GM18526 (cell line): ENCODE results near the gene RGS12.

Source experiments
- POLR2A ChIP-seq: IDR thresholded peaks from 3 replicates; pipeline ENCODE4 v1.6.1; 2011; ENCODE audit not compliant: insufficient read length; ENCODE audit errors: extremely low read depth

The RGS12 gene

GRCh38 chr4:3261411-3262207, 31.2 kb upstream of the RGS12 start:
- no peak for TF ChIP-seq POLR2A

- no peak for TF ChIP-seq POLR2A
These were observed 30.4 kb upstream of the RGS12 start for GRCh38 chr4:3262208-3263052.

DNA sequence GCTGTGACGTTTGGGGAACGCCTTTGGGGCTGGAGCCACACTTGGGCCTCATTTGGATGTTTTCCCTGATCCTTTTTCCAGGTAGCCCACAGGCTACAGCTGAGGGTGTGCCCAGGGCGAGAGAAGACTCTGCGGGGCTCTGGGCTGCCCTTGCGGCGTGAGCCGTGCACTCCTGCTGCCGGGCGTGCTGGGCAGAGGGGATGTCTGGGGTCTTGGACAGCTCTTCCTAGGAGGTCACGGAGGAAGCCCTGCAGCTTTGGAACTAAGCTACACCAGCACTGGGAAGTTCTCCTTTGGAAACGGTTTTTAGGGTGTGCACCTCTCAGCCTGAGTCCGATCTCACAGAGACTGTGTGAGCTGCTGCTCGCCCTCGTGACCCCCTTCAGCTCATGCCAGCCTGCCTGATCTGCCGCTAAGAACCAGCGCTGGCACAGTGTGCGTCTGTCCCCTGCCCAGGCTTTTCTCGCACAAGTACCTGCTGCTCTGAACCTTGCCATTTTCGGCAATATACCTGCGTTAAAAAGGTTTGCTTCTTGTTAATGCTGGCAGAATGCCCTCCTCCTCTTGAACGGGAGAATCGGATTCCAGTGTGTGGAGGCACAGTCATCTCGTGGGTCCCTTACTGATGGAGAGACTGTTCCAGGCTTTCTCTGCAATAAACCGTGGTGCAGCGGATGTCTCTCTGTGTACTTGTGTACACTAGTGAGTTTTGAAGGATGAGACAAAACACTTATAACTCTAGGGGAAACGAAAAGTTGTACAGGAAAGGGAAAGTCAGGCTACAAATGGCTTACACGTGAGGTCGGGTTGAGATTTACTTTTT, 29.6 kb upstream of the RGS12 start:
- no peak for TF ChIP-seq POLR2A

GRCh38 chr4:3263876-3264193, 29.0 kb upstream of the RGS12 start:
- no peak for TF ChIP-seq POLR2A

GRCh38 chr4:3266076-3266475, 26.7 kb upstream of the RGS12 start:
- no peak for TF ChIP-seq POLR2A

GRCh38 chr4:3267576-3268394, 25.0 kb upstream of the RGS12 start:
- no peak for TF ChIP-seq POLR2A

GRCh38 chr4:3268395-3269104, 24.3 kb upstream of the RGS12 start:
- no peak for TF ChIP-seq POLR2A

GRCh38 chr4:3269105-3269927, 23.5 kb upstream of the RGS12 start:
- no peak for TF ChIP-seq POLR2A

DNA sequence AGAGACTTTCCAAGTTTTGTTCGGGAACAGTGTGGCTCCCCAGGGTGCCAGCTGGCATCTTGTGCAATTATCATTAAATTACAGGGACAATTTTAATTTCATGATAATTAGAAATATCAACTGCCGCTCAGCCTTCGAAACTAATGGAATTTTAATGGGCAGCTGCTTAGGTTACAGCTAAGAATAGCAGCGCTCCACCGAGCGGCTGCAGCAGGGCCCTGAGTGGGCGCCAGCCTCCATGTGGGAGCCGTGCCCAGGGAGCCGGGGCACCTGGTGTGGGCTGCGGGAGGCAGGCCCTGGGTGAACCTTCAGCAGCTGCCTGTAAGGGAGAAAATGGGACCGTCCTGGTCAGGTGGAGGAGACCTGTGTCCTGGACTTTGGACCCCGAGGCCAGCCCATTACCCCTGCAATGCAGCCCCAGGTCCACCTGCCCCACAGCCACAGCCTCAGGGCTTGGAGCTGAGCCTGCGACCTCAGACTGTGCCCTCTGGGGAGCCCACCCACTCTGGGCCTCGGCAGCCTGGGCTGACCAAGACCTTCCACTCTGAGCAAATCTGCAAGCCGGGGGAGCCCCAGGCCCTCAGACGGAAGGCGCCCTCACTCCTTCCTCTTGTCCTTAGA, 22.7 kb upstream of the RGS12 start:
- no peak for TF ChIP-seq POLR2A

GRCh38 chr4:3271131-3271530, 21.7 kb upstream of the RGS12 start:
- TF ChIP-seq POLR2A = no peak

GRCh38 chr4:3276986-3277385, 15.8 kb upstream of the RGS12 start:
- TF ChIP-seq POLR2A = no peak

- no peak for TF ChIP-seq POLR2A
These were observed 12.4 kb upstream of the RGS12 start for GRCh38 chr4:3280466-3280865.

- TF ChIP-seq POLR2A = no peak
These were observed 9.3 kb upstream of the RGS12 start for GRCh38 chr4:3283483-3283882.
